Neural cell (in vitro differentiated cells): ENCODE measurements around the gene ASTN1. TPM values are rescaled to one million over a fixed set of nuclear protein-coding genes. Genes with fewer than 3 reads are reported as not detected.
A peak's percentile ranks its signal among the peaks of the same experiment; 100 is the strongest.

Source experiments
- H2AFZ ChIP-seq: fragments of 200-600, 300-800 bp; sonication (generic), shearing (Covaris generic); 2 replicates; pipeline ENCODE4 v1.6.0; 2014; ENCODE audit warnings: low read depth, mild to moderate bottlenecking, antibody characterized with exemption, low read length, moderate library complexity
- H3F3A ChIP-seq: fragments of 200-600 bp; shearing (Covaris generic); 2 replicates; pipeline ENCODE4 v1.6.1; 2016; ENCODE audit warnings: mild to moderate bottlenecking, moderate library complexity, mixed read lengths, antibody characterized with exemption, low read length; ENCODE audit not compliant: insufficient read depth, poor library complexity, severe bottlenecking
- H3K27ac ChIP-seq: fragments of 200-600, 300-800 bp; sonication (generic), shearing (Covaris generic); 2 replicates; pipeline ENCODE4 v1.5.1; 2014; ENCODE audit warnings: mild to moderate bottlenecking, low read length, moderate library complexity
- H3K27me3 ChIP-seq: fragments of 300-800, 200-600 bp; sonication (generic), shearing (Covaris generic); 2 replicates; pipeline ENCODE4 v1.6.0; 2014; ENCODE audit warnings: mild to moderate bottlenecking, low read depth, low read length, moderate library complexity; ENCODE audit not compliant: insufficient read depth
- H3K36me3 ChIP-seq: fragments of 300-800, 200-600 bp; sonication (generic), shearing (Covaris generic); 2 replicates; pipeline ENCODE4 v1.5.1; 2014; ENCODE audit warnings: mild to moderate bottlenecking, antibody characterized with exemption, low read length, moderate library complexity; ENCODE audit not compliant: insufficient read depth
- H3K4me2 ChIP-seq: fragments of 300-800, 200-600 bp; sonication (generic), shearing (Covaris generic); 2 replicates; pipeline ENCODE4 v1.6.0; 2014; ENCODE audit warnings: mild to moderate bottlenecking, low read length
- H3K4me3 ChIP-seq: fragments of 300-800, 200-600 bp; sonication (generic), shearing (Covaris generic); 2 replicates; pipeline ENCODE4 v1.5.1; 2014; ENCODE audit warnings: mild to moderate bottlenecking, low read length, moderate library complexity
- H3K79me2 ChIP-seq: fragments of 200-600 bp; shearing (Covaris generic); replicated peaks from 2 replicates; pipeline ENCODE4 v1.6.0; 2014; ENCODE audit warnings: mild to moderate bottlenecking, low read length, moderate library complexity; ENCODE audit not compliant: insufficient read depth
- H3K9ac ChIP-seq: fragments of 300-800, 200-600 bp; sonication (generic), shearing (Covaris generic); 2 replicates; pipeline ENCODE4 v1.6.1; 2016; ENCODE audit warnings: mild to moderate bottlenecking, low read length, mixed read lengths
- H3K9me2 ChIP-seq: fragments of 200-600 bp; shearing (Covaris generic); 2 replicates; pipeline ENCODE4 v1.6.1; 2016; ENCODE audit warnings: mild to moderate bottlenecking, low read length, mixed read lengths; ENCODE audit not compliant: insufficient read depth
- H3K9me3 ChIP-seq: fragments of 200-600, 300-800 bp; sonication (generic), shearing (Covaris generic); 2 replicates; pipeline ENCODE4 v1.6.1; 2016; ENCODE audit warnings: mild to moderate bottlenecking, mixed run types, low read length, moderate library complexity, mixed read lengths
- H4K20me1 ChIP-seq: fragments of 200-600 bp; shearing (Covaris generic); 2 replicates; pipeline ENCODE4 v1.6.1; 2016; ENCODE audit warnings: mild to moderate bottlenecking, mixed run types; ENCODE audit not compliant: insufficient read depth
- CTCF ChIP-seq: fragments of 450-650 bp; IDR thresholded peaks from 2 replicates; pipeline ENCODE4 v1.5.1; 2014; ENCODE audit warnings: antibody characterized with exemption, mild to moderate bottlenecking, moderate library complexity; ENCODE audit not compliant: poor library complexity, severe bottlenecking
- EP300 ChIP-seq: fragments of 450-650 bp; conservative IDR thresholded peaks from 2 replicates; pipeline ENCODE4 v1.6.1; 2014; ENCODE audit warnings: antibody characterized with exemption, mild to moderate bottlenecking, moderate library complexity; ENCODE audit not compliant: poor library complexity, severe bottlenecking
- EZH2 ChIP-seq: fragments of 200-600, 300-800 bp; shearing (Covaris generic), sonication (generic); IDR thresholded peaks from 2 replicates; pipeline ENCODE4 v1.6.1; 2014; ENCODE audit warnings: antibody characterized with exemption, low read length, borderline replicate concordance, mild to moderate bottlenecking; ENCODE audit not compliant: insufficient read depth, poor library complexity, severe bottlenecking
- MXI1 ChIP-seq: fragments of 450-650 bp; conservative IDR thresholded peaks from 2 replicates; pipeline ENCODE4 v1.6.1; 2014; ENCODE audit warnings: antibody characterized with exemption, mild to moderate bottlenecking; ENCODE audit not compliant: poor library complexity, severe bottlenecking
- POLR2AphosphoS5 ChIP-seq: IDR thresholded peaks from 2 replicates; pipeline ENCODE4 v1.6.1; 2012
- RAD21 ChIP-seq: fragments of 450-650 bp; conservative IDR thresholded peaks from 2 replicates; pipeline ENCODE4 v1.6.1; 2014; ENCODE audit warnings: antibody characterized with exemption, mild to moderate bottlenecking, moderate library complexity
- REST ChIP-seq: IDR thresholded peaks from 2 replicates; pipeline ENCODE4 v1.6.1; 2012; ENCODE audit warnings: borderline replicate concordance
- SMC3 ChIP-seq: fragments of 450-650 bp; conservative IDR thresholded peaks from 2 replicates; pipeline ENCODE4 v1.6.1; 2014; ENCODE audit warnings: antibody characterized with exemption, mild to moderate bottlenecking, moderate library complexity; ENCODE audit not compliant: poor library complexity
- TAF1 ChIP-seq: IDR thresholded peaks from 2 replicates; pipeline ENCODE4 v1.6.1; 2012; ENCODE audit warnings: low read depth
- polyA plus RNA-seq: library from polyadenylated mRNA; depleted of rRNA; stranded (reverse); fragments of >200 nt; gene quantifications from 2 replicates; pipeline ENCODE4 v1.2.3, GENCODE V29; 2014

The ASTN1 gene
- polyA plus RNA-seq, 1 donor from 2014 or later = 33.4 TPM

GRCh38 chr1:177186639-177187038 lies 22.1 kb upstream of the ASTN1 start:
- H3K27me3 ChIP-seq = no peaks in the 10 kb centered on the region
- H3K27ac ChIP-seq = no peak overlapping the region
- TF ChIP-seq SMC3 = no peak
- TF ChIP-seq EP300 = no peak
- no peak for TF ChIP-seq RAD21
- TF ChIP-seq MXI1 = no peak
- TF ChIP-seq TAF1 = no peak
- TF ChIP-seq CTCF = no peak
- no peak for TF ChIP-seq EZH2
- no peak for TF ChIP-seq REST
- no peak for TF ChIP-seq POLR2AphosphoS5
- H3F3A ChIP-seq = no peaks in the 10 kb centered on the region
- no peak overlapping the region for H3K4me2 ChIP-seq
- H4K20me1 ChIP-seq = no peaks in the 10 kb centered on the region
- H3K4me3 ChIP-seq = no peak overlapping the region
- H2AFZ ChIP-seq = no peak overlapping the region
- no peaks in the 10 kb centered on the region for H3K36me3 ChIP-seq
- no peak overlapping the region for H3K9ac ChIP-seq
- H3K9me2 ChIP-seq = no peaks in the 10 kb centered on the region
- no peaks in the 10 kb centered on the region for H3K79me2 ChIP-seq
- H3K9me3 ChIP-seq = no peaks in the 10 kb centered on the region

GRCh38 chr1:177185209-177185608 lies 20.7 kb upstream of the ASTN1 start:
- Histone ChIP-seq H3K9me2 (no peaks in the 10 kb centered on the region), H2AFZ (no peak overlapping the region), H3K27me3 (peaks cover 6% of the 10 kb centered on the region), H3K9ac (no peak overlapping the region), H3K4me3 (no peak overlapping the region), H4K20me1 (no peaks in the 10 kb centered on the region), H3F3A (no peaks in the 10 kb centered on the region), H3K36me3 (no peaks in the 10 kb centered on the region), H3K27ac (no peak overlapping the region), H3K79me2 (no peaks in the 10 kb centered on the region), H3K9me3 (no peaks in the 10 kb centered on the region), H3K4me2 (no peak overlapping the region)
- peak; percentile 36 for TF ChIP-seq CTCF
- TF ChIP-seq EZH2 = no peak
